Stimulated activated CD4-positive, alpha-beta T cell treated with anti-CD3 and anti-CD28 coated beads, Interleukin-12 subunit alpha, Interleukin-12 subunit beta, amount 100 ng/mL, for 24 hours (primary cell): ENCODE data around the gene TSPAN4.

Source experiments
- DNase-seq, 2 experiments: peaks; one replicate each; pipeline ENCODE4 v3.0.0-alpha.2; 2020; ENCODE audit warnings: low read depth in 2 of 2

The TSPAN4 gene

GRCh38 chr11:888310-889212, 45.9 kb downstream of the TSPAN4 start:
- DNase-seq: no peak

- DNase-seq: no peak
These were observed 46.6 kb downstream of the TSPAN4 start for GRCh38 chr11:889257-889656.

- no peak for DNase-seq
These were observed 47.2 kb downstream of the TSPAN4 start for GRCh38 chr11:889687-890475.

GRCh38 chr11:890794-891540, 48.3 kb downstream of the TSPAN4 start:
- DNase-seq: no peak

GRCh38 chr11:893008-893654, 50.5 kb downstream of the TSPAN4 start:
- no peak for DNase-seq

- DNase-seq: no peak
These were observed 52.0 kb downstream of the TSPAN4 start for GRCh38 chr11:894575-895201.

GRCh38 chr11:895331-896110, 52.9 kb downstream of the TSPAN4 start:
- DNase-seq: no peak

- no peak for DNase-seq
These were observed 54.8 kb downstream of the TSPAN4 start for GRCh38 chr11:897253-898142.

GRCh38 chr11:898143-898511, 55.5 kb downstream of the TSPAN4 start:
- no peak for DNase-seq

GRCh38 chr11:898540-899190, 56.0 kb downstream of the TSPAN4 start:
- no peak for DNase-seq

- no peak for DNase-seq
These were observed 57.1 kb downstream of the TSPAN4 start for GRCh38 chr11:899724-900123.

- no peak for DNase-seq
These were observed 57.9 kb downstream of the TSPAN4 start for GRCh38 chr11:900545-900944.

- DNase-seq: no peak
These were observed 58.9 kb downstream of the TSPAN4 start for GRCh38 chr11:901452-902061.

- DNase-seq: no peak
These were observed 61.7 kb downstream of the TSPAN4 start for GRCh38 chr11:904380-904779.

GRCh38 chr11:905952-906351, 63.3 kb downstream of the TSPAN4 start:
- no peak for DNase-seq

- DNase-seq: no peak
These were observed 65.0 kb downstream of the TSPAN4 start for GRCh38 chr11:907668-908067.

- DNase-seq: no peak
These were observed 65.6 kb downstream of the TSPAN4 start for GRCh38 chr11:908273-908672.

- no peak for DNase-seq
These were observed 66.8 kb downstream of the TSPAN4 start for GRCh38 chr11:909406-909805.
